ENCODE results near the gene HHIPL1.
A peak's percentile ranks its signal among the peaks of the same experiment; 100 is the strongest.

HHIPL1 gene

GRCh38 chr14:99687284-99688209 lies 42.6 kb downstream of the HHIPL1 start:
- DNase-seq (ENCODE audit: low read depth in 2 of 3, low spot score in 1 of 3) = peak in 1 of 3 donors; percentile 11

GRCh38 chr14:99688210-99688581 lies 43.3 kb downstream of the HHIPL1 start:
- DNase-seq (ENCODE audit: low read depth in 2 of 3, low spot score in 1 of 3) = no peak

- DNase-seq (ENCODE audit: low read depth in 2 of 3, low spot score in 1 of 3) = no peak
Measured at GRCh38 chr14:99688629-99689028, 43.7 kb downstream of the HHIPL1 start.

- no peak for DNase-seq (ENCODE audit: low read depth in 2 of 3, low spot score in 1 of 3)
Measured at GRCh38 chr14:99689266-99690236, 44.6 kb downstream of the HHIPL1 start.

GRCh38 chr14:99690636-99691035 lies 45.7 kb downstream of the HHIPL1 start:
- DNase-seq (ENCODE audit: low read depth in 2 of 3, low spot score in 1 of 3) = no peak

GRCh38 chr14:99691111-99691885 lies 46.4 kb downstream of the HHIPL1 start:
- no peak for DNase-seq (ENCODE audit: low read depth in 2 of 3, low spot score in 1 of 3)

GRCh38 chr14:99693918-99694317 lies 49.0 kb downstream of the HHIPL1 start:
- DNase-seq (ENCODE audit: low read depth in 2 of 3, low spot score in 1 of 3) = no peak

- no peak for DNase-seq (ENCODE audit: low read depth in 2 of 3, low spot score in 1 of 3)
Measured at GRCh38 chr14:99696929-99697328, 52.0 kb downstream of the HHIPL1 start.

- no peak for DNase-seq (ENCODE audit: low read depth in 2 of 3, low spot score in 1 of 3)
Measured at GRCh38 chr14:99698236-99698635, 53.3 kb downstream of the HHIPL1 start.

- DNase-seq (ENCODE audit: low read depth in 2 of 3, low spot score in 1 of 3) = no peak
Measured at GRCh38 chr14:99698642-99699041, 53.7 kb downstream of the HHIPL1 start.

- no peak for DNase-seq (ENCODE audit: low read depth in 2 of 3, low spot score in 1 of 3)
Measured at GRCh38 chr14:99699085-99699760, 54.3 kb downstream of the HHIPL1 start.

- DNase-seq (ENCODE audit: low read depth in 2 of 3, low spot score in 1 of 3) = no peak
Measured at GRCh38 chr14:99699861-99700260, 54.9 kb downstream of the HHIPL1 start.

GRCh38 chr14:99700379-99700778 lies 55.5 kb downstream of the HHIPL1 start:
- no peak for DNase-seq (ENCODE audit: low read depth in 2 of 3, low spot score in 1 of 3)

- no peak for DNase-seq (ENCODE audit: low read depth in 2 of 3, low spot score in 1 of 3)
Measured at GRCh38 chr14:99701260-99701659, 56.3 kb downstream of the HHIPL1 start.

- no peak for DNase-seq (ENCODE audit: low read depth in 2 of 3, low spot score in 1 of 3)
Measured at GRCh38 chr14:99702115-99702514, 57.2 kb downstream of the HHIPL1 start.

- no peak for DNase-seq (ENCODE audit: low read depth in 2 of 3, low spot score in 1 of 3)
Measured at GRCh38 chr14:99703381-99703780, 58.5 kb downstream of the HHIPL1 start.

GRCh38 chr14:99704037-99704436 lies 59.1 kb downstream of the HHIPL1 start:
- DNase-seq (ENCODE audit: low read depth in 2 of 3, low spot score in 1 of 3) = no peak

GRCh38 chr14:99706107-99706900 lies 61.4 kb downstream of the HHIPL1 start:
- DNase-seq (ENCODE audit: low read depth in 2 of 3, low spot score in 1 of 3) = no peak

- DNase-seq (ENCODE audit: low read depth in 2 of 3, low spot score in 1 of 3) = no peak
Measured at GRCh38 chr14:99707420-99707819, 62.5 kb downstream of the HHIPL1 start.

GRCh38 chr14:99707921-99708320 lies 63.0 kb downstream of the HHIPL1 start:
- DNase-seq (ENCODE audit: low read depth in 2 of 3, low spot score in 1 of 3) = no peak

Data from stimulated activated CD4-positive, alpha-beta T cell treated with anti-CD3 and anti-CD28 coated beads, Interleukin-12 subunit alpha, Interleukin-12 subunit beta, amount 100 ng/mL, for 48 hours (primary cell).